ENCODE measurements around the gene PEDS1. TPM values are rescaled to one million over a fixed set of nuclear protein-coding genes. Genes with fewer than 3 reads are reported as not detected.

PEDS1 gene
- total and polyA plus RNA-seq, 2 of the 13 experiments (the other 11 are each of a cell fraction or from before 2014, with no cell fraction given), result 30.5 to 93.9 TPM

GRCh38 chr20:50115591-50116367 lies 37.7 kb downstream of the PEDS1 start (continued):
- TF ChIP-seq, protein P1, sequence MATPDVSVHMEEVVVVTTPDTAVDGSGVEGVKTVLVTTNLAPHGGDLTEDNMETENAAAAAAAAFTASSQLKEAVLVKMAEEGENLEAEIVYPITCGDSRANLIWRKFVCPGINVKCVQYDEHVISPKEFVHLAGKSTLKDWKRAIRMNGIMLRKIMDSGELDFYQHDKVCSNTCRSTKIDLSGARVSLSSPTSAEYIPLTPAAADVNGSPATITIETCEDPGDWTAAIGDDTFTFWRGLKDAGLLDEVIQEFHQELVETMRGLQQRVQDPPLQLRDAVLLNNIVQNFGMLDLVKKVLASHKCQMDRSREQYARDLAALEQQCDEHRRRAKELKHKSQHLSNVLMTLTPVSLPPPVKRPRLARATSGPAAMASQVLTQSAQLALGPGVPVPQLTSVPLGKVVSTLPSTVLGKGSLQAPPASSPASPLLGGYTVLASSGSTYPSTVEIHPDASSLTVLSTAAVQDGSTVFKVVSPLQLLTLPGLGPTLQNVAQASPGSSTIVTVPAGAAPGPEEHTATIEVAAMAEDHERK (CRISPR knock-in tag; IDR thresholded peaks at IDR 0.05; ENCODE audit: low read depth), result peak; percentile 76; the same call in 1 of the 2 replicates
- TF ChIP-seq MAF1 (CRISPR knock-in tag; IDR thresholded peaks at IDR 0.05; ENCODE audit: borderline replicate concordance) (peak; percentile 66; the same call in 1 of the 2 replicates), GATA4 (IDR thresholded peaks at IDR 0.05; ENCODE audit: borderline replicate concordance, low read depth) (0 out of 2 replicates have a peak, but pooled peaks have one; percentile 31), IRF2 (CRISPR knock-in tag; IDR thresholded peaks at IDR 0.05) (peak; percentile 96), SALL2 (CRISPR knock-in tag; IDR thresholded peaks at IDR 0.05) (no peak; the same call in 1 of the 2 replicates), ZNF615 (CRISPR knock-in tag; IDR thresholded peaks at IDR 0.05; ENCODE audit: borderline replicate concordance) (no peak), WIZ (CRISPR knock-in tag; IDR thresholded peaks at IDR 0.05) (peak; percentile 21; the same call in 1 of the 2 replicates), RELA (CRISPR knock-in tag; IDR thresholded peaks at IDR 0.05) (peak; percentile 82; the same call in 1 of the 2 replicates), HDAC1 (CRISPR knock-in tag; IDR thresholded peaks at IDR 0.05) (peak; percentile 62), KLF9 (CRISPR knock-in tag; IDR thresholded peaks at IDR 0.05; ENCODE audit: low read depth) (peak; percentile 83; the same call in 1 of the 2 replicates), ARHGAP35 (CRISPR knock-in tag; IDR thresholded peaks at IDR 0.05; ENCODE audit: borderline replicate concordance) (no peak), MATR3 (CRISPR knock-in tag; IDR thresholded peaks at IDR 0.05) (no peak)
- TF ChIP-seq, protein P2, sequence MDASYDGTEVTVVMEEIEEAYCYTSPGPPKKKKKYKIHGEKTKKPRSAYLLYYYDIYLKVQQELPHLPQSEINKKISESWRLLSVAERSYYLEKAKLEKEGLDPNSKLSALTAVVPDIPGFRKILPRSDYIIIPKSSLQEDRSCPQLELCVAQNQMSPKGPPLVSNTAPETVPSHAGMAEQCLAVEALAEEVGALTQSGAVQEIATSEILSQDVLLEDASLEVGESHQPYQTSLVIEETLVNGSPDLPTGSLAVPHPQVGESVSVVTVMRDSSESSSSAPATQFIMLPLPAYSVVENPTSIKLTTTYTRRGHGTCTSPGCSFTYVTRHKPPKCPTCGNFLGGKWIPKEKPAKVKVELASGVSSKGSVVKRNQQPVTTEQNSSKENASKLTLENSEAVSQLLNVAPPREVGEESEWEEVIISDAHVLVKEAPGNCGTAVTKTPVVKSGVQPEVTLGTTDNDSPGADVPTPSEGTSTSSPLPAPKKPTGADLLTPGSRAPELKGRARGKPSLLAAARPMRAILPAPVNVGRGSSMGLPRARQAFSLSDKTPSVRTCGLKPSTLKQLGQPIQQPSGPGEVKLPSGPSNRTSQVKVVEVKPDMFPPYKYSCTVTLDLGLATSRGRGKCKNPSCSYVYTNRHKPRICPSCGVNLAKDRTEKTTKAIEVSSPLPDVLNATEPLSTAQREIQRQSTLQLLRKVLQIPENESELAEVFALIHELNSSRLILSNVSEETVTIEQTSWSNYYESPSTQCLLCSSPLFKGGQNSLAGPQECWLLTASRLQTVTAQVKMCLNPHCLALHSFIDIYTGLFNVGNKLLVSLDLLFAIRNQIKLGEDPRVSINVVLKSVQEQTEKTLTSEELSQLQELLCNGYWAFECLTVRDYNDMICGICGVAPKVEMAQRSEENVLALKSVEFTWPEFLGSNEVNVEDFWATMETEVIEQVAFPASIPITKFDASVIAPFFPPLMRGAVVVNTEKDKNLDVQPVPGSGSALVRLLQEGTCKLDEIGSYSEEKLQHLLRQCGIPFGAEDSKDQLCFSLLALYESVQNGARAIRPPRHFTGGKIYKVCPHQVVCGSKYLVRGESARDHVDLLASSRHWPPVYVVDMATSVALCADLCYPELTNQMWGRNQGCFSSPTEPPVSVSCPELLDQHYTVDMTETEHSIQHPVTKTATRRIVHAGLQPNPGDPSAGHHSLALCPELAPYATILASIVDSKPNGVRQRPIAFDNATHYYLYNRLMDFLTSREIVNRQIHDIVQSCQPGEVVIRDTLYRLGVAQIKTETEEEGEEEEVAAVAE (CRISPR knock-in tag; IDR thresholded peaks at IDR 0.05; ENCODE audit: borderline replicate concordance), result peak; percentile 62; the same call in 1 of the 2 replicates
- TF ChIP-seq, protein P3, sequence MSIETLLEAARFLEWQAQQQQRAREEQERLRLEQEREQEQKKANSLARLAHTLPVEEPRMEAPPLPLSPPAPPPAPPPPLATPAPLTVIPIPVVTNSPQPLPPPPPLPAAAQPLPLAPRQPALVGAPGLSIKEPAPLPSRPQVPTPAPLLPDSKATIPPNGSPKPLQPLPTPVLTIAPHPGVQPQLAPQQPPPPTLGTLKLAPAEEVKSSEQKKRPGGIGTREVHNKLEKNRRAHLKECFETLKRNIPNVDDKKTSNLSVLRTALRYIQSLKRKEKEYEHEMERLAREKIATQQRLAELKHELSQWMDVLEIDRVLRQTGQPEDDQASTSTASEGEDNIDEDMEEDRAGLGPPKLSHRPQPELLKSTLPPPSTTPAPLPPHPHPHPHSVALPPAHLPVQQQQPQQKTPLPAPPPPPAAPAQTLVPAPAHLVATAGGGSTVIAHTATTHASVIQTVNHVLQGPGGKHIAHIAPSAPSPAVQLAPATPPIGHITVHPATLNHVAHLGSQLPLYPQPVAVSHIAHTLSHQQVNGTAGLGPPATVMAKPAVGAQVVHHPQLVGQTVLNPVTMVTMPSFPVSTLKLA (IDR thresholded peaks at IDR 0.05), result peak; percentile 53
- TF ChIP-seq, protein P4, sequence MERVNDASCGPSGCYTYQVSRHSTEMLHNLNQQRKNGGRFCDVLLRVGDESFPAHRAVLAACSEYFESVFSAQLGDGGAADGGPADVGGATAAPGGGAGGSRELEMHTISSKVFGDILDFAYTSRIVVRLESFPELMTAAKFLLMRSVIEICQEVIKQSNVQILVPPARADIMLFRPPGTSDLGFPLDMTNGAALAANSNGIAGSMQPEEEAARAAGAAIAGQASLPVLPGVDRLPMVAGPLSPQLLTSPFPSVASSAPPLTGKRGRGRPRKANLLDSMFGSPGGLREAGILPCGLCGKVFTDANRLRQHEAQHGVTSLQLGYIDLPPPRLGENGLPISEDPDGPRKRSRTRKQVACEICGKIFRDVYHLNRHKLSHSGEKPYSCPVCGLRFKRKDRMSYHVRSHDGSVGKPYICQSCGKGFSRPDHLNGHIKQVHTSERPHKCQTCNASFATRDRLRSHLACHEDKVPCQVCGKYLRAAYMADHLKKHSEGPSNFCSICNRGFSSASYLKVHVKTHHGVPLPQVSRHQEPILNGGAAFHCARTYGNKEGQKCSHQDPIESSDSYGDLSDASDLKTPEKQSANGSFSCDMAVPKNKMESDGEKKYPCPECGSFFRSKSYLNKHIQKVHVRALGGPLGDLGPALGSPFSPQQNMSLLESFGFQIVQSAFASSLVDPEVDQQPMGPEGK (CRISPR knock-in tag; IDR thresholded peaks at IDR 0.05), result peak; percentile 40; the same call in 1 of the 2 replicates
- TF ChIP-seq, protein P5, sequence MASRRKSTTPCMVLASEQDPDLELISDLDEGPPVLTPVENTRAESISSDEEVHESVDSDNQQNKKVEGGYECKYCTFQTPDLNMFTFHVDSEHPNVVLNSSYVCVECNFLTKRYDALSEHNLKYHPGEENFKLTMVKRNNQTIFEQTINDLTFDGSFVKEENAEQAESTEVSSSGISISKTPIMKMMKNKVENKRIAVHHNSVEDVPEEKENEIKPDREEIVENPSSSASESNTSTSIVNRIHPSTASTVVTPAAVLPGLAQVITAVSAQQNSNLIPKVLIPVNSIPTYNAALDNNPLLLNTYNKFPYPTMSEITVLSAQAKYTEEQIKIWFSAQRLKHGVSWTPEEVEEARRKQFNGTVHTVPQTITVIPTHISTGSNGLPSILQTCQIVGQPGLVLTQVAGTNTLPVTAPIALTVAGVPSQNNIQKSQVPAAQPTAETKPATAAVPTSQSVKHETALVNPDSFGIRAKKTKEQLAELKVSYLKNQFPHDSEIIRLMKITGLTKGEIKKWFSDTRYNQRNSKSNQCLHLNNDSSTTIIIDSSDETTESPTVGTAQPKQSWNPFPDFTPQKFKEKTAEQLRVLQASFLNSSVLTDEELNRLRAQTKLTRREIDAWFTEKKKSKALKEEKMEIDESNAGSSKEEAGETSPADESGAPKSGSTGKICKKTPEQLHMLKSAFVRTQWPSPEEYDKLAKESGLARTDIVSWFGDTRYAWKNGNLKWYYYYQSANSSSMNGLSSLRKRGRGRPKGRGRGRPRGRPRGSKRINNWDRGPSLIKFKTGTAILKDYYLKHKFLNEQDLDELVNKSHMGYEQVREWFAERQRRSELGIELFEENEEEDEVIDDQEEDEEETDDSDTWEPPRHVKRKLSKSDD (CRISPR knock-in tag; IDR thresholded peaks at IDR 0.05; ENCODE audit: low read depth), result peak; percentile 89

Data from HepG2 (cell line).